Activated CD4-positive, alpha-beta T cell treated with anti-CD3 and anti-CD28 coated beads for 36 hours (primary cell): ENCODE data around the gene MEOX1. TPM values are rescaled to one million over a fixed set of nuclear protein-coding genes. Genes with fewer than 3 reads are reported as not detected.
A peak's percentile ranks its signal among the peaks of the same experiment; 100 is the strongest.

ENCODE experiments used
- ATAC-seq: fragments of 200-7000 bp; cut with Tn5 transposase; one replicate; pipeline ENCODE4 v1.10.0; 2021; ENCODE audit warnings: mild to moderate bottlenecking, moderate library complexity
- CTCF ChIA-PET: fragments of 350-600 bp; sonication (Branson Sonifier 250); formaldehyde crosslinking; loops from one replicate; lab custom pipeline; 2021; ENCODE audit warnings: antibody characterized with exemption; lab: Charles Lee
- POLR2A ChIA-PET: fragments of 350-600 bp; sonication (Branson Sonifier 250); formaldehyde crosslinking; loops from one replicate; lab custom pipeline; 2021; ENCODE audit warnings: antibody characterized with exemption, inconsistent platforms; lab: Charles Lee
- DNase-seq: peaks from one replicate; pipeline ENCODE4 v3.0.0-alpha.2; 2020
- H3K27ac Mint-ChIP-seq: one replicate; pipeline ENCODE4 v1.8.0; 2021; ENCODE audit warnings: mixed read lengths
- H3K27me3 Mint-ChIP-seq: one replicate; pipeline ENCODE4 v1.8.0; 2021; ENCODE audit warnings: mixed read lengths
- H3K36me3 Mint-ChIP-seq: one replicate; pipeline ENCODE4 v1.8.0; 2021; ENCODE audit warnings: low read depth, mixed read lengths
- H3K4me1 Mint-ChIP-seq: one replicate; pipeline ENCODE4 v1.8.0; 2021; ENCODE audit warnings: mixed read lengths
- H3K4me3 Mint-ChIP-seq: one replicate; pipeline ENCODE4 v1.8.0; 2021; ENCODE audit warnings: mild to moderate bottlenecking, moderate library complexity, mixed read lengths
- H3K9me3 Mint-ChIP-seq: one replicate; pipeline ENCODE4 v1.8.0; 2021; ENCODE audit warnings: low read depth, mixed read lengths
- intact Hi-C, 2 experiments: fragments of 100-400 bp; cut with DNase I in 1 of 2; cut with micrococcal nuclease in 1 of 2; formaldehyde crosslinking; loops; one replicate each; pipeline versions ENCODE4 v1.14.2 to v1.15.1; 2022 to 2024; cut with DNase I, micrococcal nuclease
- total RNA-seq, 2 experiments: library from RNA; stranded (reverse); gene quantifications; one replicate each; pipeline ENCODE4 v1.2.3, GENCODE V29; 2021

The MEOX1 gene
- total RNA-seq, 2 experiments from 2014 or later, result 0.34 to 0.65 TPM

DNA sequence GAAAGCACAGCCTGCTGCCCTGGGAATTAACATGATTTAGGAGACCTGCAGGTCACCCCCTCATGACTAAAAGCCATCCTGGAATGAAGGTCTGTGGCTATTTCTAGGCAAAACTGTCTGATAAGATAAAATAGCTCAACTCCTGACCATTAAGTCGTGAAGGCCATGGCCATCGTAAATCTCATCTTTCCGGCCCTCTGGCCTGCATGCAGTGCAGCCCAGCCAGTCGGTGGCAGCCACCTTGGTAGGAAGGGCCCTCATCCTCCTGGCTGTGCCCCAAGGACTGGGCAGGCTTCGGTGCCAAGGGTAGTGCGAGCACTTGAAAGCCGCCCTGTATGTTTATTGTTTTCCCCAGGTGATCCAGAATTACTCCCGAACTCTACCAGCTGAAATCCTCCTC is 18.2 kb upstream of the MEOX1 start:
- H3K4me3 Mint-ChIP-seq, result no peak overlapping the region
- intact Hi-C loops, result no loop called here
- POLR2A ChIA-PET, result no interaction called here
- CTCF ChIA-PET, result interaction anchor here (1.2 to 2.1 kb wide), 4 partner anchors 15 to 87 kb away, joined by 4 to 7 read pairs (median 4); no protein-coding TSS in a partner anchor
- no peak overlapping the region for H3K27ac Mint-ChIP-seq
- ATAC-seq (no peak), DNase-seq (no peak)
- peaks cover 4% of the 10 kb centered on the region for H3K27me3 Mint-ChIP-seq
- peaks cover 5% of the 10 kb centered on the region for H3K4me1 Mint-ChIP-seq
- no peaks in the 10 kb centered on the region for H3K36me3 Mint-ChIP-seq
- no peaks in the 10 kb centered on the region for H3K9me3 Mint-ChIP-seq

DNA sequence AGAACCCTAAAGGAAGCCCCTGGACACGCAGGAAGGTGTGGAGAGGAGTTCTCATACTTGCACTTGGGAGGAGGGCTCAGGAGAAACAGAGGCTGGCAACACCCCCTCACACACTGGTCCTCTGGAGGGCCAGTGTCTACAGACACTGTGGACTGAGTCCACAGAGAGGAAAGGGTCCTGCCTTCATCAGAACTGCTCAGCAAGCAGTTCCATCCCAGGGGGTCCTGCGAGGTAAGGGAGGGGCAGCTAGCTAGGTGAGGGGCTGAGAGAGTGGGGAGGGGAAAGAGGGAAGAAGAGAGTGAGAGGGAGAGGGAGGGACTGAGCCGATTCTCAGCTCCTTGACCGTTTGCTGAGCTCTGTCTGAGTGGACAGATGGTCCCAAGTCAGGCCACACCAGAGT is 17.7 kb upstream of the MEOX1 start:
- Mint-ChIP-seq H3K27me3 (peaks cover 4% of the 10 kb centered on the region), H3K4me3 (no peak overlapping the region), H3K9me3 (no peaks in the 10 kb centered on the region), H3K36me3 (no peaks in the 10 kb centered on the region), H3K27ac (no peak overlapping the region), H3K4me1 (peaks cover 5% of the 10 kb centered on the region)
- ChIA-PET CTCF (interaction anchor here (1.2 to 2.1 kb wide), 4 partner anchors 15 to 87 kb away, joined by 4 to 7 read pairs (median 4); no protein-coding TSS in a partner anchor), POLR2A (no interaction called here)
- no peak for DNase-seq
- intact Hi-C loops, result no loop called here
- no peak for ATAC-seq

DNA sequence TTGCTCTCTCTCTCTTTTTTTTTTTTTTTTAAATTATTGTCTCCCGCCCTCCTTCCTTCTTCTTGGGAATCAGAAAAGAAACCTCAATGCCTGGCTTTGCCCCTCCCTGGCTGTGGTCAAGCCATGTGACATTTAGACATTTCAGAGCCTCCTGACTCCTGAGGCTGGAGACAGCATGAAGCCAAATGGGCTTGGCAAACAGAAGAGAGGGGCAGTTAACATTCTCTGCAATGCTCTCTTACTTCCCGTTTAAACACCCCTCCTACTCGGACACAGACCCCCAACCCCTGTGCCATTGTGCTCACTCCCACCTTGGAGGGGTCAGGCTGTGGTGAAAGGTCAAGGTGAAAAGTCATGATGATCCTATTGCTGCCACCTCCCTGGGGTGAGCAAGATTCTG is 14.7 kb upstream of the MEOX1 start:
- Mint-ChIP-seq H3K9me3 (no peaks in the 10 kb centered on the region), H3K4me3 (no peak overlapping the region), H3K4me1 (peaks cover 5% of the 10 kb centered on the region), H3K27ac (no peak overlapping the region), H3K36me3 (no peaks in the 10 kb centered on the region), H3K27me3 (peaks cover 7% of the 10 kb centered on the region)
- ATAC-seq (no peak), DNase-seq (no peak)
- intact Hi-C loops, result no loop called here
- ChIA-PET CTCF (interaction anchor here (0.5 to 1.4 kb wide), 4 partner anchors 18 to 263 kb away, joined by 3 to 4 read pairs (median 4); no protein-coding TSS in a partner anchor), POLR2A (no interaction called here)

DNA sequence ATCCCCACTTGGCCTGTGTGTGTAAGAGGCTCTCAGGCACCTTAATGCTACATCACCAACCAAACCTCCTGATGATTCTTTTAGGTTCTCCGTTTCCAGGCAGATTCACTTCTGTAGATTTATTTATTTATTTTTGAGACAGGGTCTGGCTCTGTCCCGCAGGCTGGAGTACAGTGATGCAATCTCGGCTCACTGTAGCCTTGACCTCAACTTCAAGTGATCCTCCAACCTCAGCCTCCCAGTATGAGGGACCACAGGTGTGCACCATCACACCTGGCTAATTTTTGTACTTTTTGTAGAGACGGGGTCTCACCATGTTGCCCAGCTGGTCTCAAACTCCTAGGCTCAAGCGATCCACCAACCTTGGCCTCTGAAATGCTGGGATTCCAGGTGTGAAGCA is 12.7 kb upstream of the MEOX1 start:
- Mint-ChIP-seq H3K4me1 (peaks cover 8% of the 10 kb centered on the region), H3K9me3 (no peaks in the 10 kb centered on the region), H3K36me3 (no peaks in the 10 kb centered on the region), H3K27me3 (peaks cover 5% of the 10 kb centered on the region), H3K27ac (no peak overlapping the region), H3K4me3 (no peak overlapping the region)
- intact Hi-C loops, result no loop called here
- DNase-seq, result no peak
- CTCF ChIA-PET, result interaction anchor here (0.6 to 1.9 kb wide), 25 partner anchors 9 to 190 kb away, joined by 3 to 9 read pairs (median 4); partner anchors contain the start of gene DHX8
- POLR2A ChIA-PET, result no interaction called here
- ATAC-seq, result no peak

DNA sequence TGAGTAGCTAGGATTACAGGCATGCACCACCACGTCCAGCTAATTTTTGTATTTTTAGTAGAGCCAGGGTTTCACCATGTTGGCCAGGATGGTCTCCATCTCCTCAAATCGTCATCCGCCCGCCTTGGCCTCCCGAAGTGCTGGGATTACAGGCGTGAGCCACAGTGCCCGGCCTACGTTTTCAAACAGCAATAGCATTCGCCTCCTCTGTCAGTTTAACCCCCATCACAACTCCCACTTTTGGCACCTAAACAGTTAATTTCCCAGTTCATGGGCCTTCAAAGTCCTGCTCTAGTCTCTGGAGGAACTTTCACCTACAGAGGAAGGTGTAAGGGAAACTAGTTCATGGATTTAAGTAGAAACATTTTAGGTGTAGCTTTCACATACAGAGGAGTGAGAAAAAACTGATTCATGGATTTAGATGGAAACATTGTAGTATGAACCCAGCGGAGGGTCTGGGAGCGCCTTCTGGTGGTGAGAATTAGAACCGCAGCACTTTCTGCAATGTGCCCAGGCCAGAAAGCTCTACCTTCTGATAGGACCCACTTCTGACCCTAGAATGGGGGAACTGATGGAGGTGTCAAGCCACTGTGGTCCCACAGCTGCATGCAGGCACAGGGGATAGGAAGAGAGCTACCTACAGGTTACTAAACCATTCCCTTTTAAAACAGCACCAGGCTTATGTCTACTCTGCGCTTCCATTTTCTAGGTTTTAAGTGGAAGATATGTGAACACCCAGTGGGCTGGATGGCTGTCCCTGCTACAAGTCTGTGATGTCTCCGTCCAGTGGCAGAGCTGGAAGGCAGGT is 12.0 kb upstream of the MEOX1 start:
- CTCF ChIA-PET, result interaction anchor here (0.6 to 1.9 kb wide), 36 partner anchors 8 to 226 kb away, joined by 3 to 9 read pairs (median 3); partner anchors contain the start of gene DHX8
- intact Hi-C loops, result loop anchor here (1.0 kb wide), 1 partner anchor 97 kb away; no protein-coding TSS in a partner anchor
- ATAC-seq, result peak; percentile 73
- no peaks in the 10 kb centered on the region for H3K9me3 Mint-ChIP-seq
- peaks cover 8% of the 10 kb centered on the region for H3K4me1 Mint-ChIP-seq
- DNase-seq, result peak; percentile 86
- no peak overlapping the region for H3K27ac Mint-ChIP-seq
- no peak overlapping the region for H3K4me3 Mint-ChIP-seq
- H3K36me3 Mint-ChIP-seq, result no peaks in the 10 kb centered on the region
- peaks cover 3% of the 10 kb centered on the region for H3K27me3 Mint-ChIP-seq
- POLR2A ChIA-PET, result no interaction called here

DNA sequence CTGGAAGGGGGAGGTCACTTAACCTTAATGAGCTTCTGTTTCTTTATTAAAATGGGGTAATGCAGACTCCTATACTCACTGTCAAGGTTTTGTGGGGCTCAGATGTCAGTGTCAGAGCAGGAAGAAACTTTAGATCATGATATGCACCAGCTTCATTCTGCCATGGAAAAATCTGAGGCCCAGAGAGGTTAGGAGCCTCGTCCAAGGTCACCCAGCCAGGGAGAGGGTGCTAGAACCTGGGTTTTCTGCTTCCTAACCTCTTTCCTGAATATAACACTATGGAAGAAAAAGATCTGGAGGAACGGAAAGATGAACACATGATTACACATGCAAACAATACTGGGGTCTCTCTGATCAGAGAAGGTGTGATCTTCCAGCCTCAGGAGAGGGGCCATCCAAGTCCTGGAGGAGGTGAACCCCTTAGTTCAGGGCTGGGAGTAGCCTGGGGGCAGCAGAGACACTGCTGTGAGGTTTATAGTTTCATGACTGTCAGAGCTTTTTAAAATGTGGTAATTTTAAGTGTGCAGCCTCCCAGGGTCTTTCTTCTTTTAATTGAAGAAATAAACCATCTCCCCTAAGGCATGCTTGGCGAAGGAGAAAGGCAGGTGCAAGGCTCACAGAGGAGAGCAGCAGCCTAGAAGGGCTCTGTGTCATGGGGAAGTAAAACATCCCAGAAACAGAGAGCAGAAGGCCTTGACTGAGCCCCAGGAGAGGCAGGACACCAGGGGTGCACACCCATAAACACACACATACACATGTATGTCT is 10.2 kb upstream of the MEOX1 start:
- no peaks in the 10 kb centered on the region for H3K9me3 Mint-ChIP-seq
- intact Hi-C loops, result no loop called here
- H3K36me3 Mint-ChIP-seq, result no peaks in the 10 kb centered on the region
- ATAC-seq, result no peak
- H3K27me3 Mint-ChIP-seq, result peaks cover 3% of the 10 kb centered on the region
- peaks cover 5% of the 10 kb centered on the region for H3K4me1 Mint-ChIP-seq
- no peak overlapping the region for H3K27ac Mint-ChIP-seq
- POLR2A ChIA-PET, result no interaction called here
- DNase-seq, result no peak
- no peak overlapping the region for H3K4me3 Mint-ChIP-seq
- CTCF ChIA-PET, result interaction anchor here (0.6 to 1.6 kb wide), 4 partner anchors 18 to 81 kb away, joined by 3 to 6 read pairs (median 4); no protein-coding TSS in a partner anchor

DNA sequence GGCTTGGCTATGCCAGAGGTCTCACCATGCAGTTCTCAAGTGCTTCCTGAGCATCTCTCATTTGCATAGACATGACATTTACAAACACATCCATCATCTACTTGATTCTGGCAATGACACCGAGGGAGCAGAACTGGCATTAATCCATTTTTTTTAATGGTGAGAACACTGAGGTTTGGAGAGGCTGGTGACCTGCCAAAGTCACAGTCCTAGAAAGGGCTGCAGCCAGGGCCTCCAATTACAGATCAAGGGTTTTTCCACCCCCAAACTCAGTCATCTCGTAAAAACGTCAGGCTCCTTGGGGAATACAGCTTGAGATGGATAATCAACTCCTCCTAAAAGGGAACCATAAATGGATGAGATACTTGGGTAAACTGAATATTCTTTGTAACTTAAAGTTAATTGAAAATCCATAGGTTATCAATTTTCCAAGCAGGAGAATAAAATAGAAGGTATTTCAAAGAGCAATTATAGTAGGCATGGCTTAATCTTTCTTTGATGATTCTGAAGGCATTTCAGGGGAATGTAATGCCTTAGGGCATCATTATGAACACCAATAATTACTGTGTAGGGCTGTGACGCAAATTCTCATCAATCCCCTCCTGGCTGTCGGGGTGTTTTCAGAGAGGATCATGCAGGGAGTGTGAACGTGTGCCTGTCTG is 9.4 kb upstream of the MEOX1 start:
- no peak for ATAC-seq

DNA sequence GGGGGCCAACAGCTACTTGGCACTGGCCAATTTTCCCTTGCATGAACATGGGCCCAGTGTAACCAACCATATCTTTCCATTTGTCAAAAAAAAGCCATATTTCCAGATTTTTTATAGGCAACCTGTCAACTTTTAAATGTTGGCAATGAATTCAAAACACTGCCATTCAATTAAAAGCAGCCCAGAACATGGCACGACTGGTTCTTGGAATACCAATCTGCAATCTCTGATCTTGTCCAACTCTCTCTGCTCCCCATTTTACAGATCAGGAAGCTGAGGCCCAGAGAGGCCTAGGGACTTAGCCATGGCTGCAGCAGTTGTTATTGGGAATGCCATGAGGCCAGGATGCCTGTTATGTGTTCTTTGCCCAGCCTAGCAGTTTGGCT is 8.9 kb upstream of the MEOX1 start:
- Mint-ChIP-seq H3K27ac (no peak overlapping the region), H3K4me3 (no peak overlapping the region), H3K27me3 (peaks cover 3% of the 10 kb centered on the region), H3K9me3 (no peaks in the 10 kb centered on the region), H3K36me3 (no peaks in the 10 kb centered on the region), H3K4me1 (peaks cover 5% of the 10 kb centered on the region)
- POLR2A ChIA-PET, result no interaction called here
- no peak for DNase-seq
- no peak for ATAC-seq
- CTCF ChIA-PET, result interaction anchor here (1.0 to 1.4 kb wide), 3 partner anchors 12 to 90 kb away, joined by 3 to 4 read pairs (median 3); no protein-coding TSS in a partner anchor
- intact Hi-C loops, result no loop called here

More for the DNA sequence above, 9.4 kb upstream of the MEOX1 start:
- ChIA-PET POLR2A (no interaction called here), CTCF (interaction anchor here (1.3 to 1.4 kb wide), 2 partner anchors 22 kb away, joined by 3 read pairs; no protein-coding TSS in a partner anchor)
- Mint-ChIP-seq H3K4me3 (no peak overlapping the region), H3K27me3 (peaks cover 3% of the 10 kb centered on the region), H3K27ac (no peak overlapping the region), H3K9me3 (no peaks in the 10 kb centered on the region), H3K4me1 (peaks cover 5% of the 10 kb centered on the region), H3K36me3 (no peaks in the 10 kb centered on the region)
- intact Hi-C loops, result no loop called here
- DNase-seq, result no peak

DNA sequence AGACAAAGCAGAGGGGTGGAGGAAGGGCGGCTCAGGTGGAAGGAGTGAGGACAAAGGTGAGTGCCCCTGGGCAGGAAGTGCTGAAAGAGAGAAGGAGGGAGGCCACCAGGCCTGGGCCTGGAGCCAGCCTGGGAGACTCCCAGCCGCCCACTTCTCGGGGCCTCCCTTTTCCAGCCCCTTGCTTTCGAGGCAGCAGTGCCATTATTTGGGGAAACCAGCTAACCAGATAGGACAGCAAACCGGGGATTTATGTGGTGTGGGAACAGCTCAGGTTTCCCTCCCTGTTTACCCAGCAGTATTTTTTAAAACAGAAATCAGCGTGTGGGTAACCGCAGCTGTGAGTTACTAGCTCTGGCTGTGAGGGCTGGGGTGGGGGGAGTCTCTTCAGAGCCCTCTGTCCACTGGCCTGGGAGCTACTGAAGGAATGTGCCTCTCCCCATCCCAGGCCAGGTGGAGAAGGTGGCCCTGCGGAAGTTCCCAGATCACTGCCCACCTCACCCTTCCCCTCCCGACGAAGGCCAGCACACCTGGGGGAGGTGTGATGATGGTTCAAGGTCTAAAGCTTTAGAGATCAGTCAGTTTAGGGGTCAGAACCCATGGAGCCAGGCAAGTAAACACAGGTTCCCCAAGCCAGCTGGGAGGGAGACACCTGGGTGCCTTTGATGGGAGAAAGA is 8.4 kb upstream of the MEOX1 start:
- Mint-ChIP-seq H3K4me1 (peaks cover 5% of the 10 kb centered on the region), H3K4me3 (no peak overlapping the region), H3K27ac (no peak overlapping the region), H3K36me3 (no peaks in the 10 kb centered on the region), H3K9me3 (no peaks in the 10 kb centered on the region), H3K27me3 (peaks cover 3% of the 10 kb centered on the region)
- CTCF ChIA-PET, result interaction anchor here (0.6 to 1.4 kb wide), 4 partner anchors 11 to 100 kb away, joined by 3 to 4 read pairs (median 3); no protein-coding TSS in a partner anchor
- DNase-seq (no peak), ATAC-seq (no peak)
- intact Hi-C loops, result no loop called here
- POLR2A ChIA-PET, result no interaction called here

DNA sequence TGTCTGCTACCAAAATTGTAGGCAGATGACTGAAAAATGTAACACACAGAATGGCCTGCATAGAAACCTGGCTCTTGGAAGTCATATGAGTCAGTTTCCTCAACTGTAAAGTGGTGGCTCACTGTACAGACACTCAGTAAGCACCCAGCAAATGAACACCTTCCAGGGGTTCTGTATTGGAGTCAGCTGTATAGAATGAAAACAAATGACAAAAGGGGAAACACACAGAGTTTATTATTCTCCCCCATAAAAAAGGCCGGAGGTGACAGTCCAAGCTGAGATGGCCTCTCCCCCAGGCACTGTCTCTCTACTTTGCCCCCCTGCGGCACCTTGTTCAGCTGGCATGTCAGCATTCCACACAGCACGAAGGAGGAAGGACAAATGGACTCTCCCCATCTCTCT is 6.2 kb upstream of the MEOX1 start:
- CTCF ChIA-PET, result interaction anchor here (1.0 to 5.1 kb wide), 3 partner anchors 60 to 98 kb away, joined by 4 to 26 read pairs (median 4); no protein-coding TSS in a partner anchor
- POLR2A ChIA-PET, result no interaction called here
- peaks cover 3% of the 10 kb centered on the region for H3K27me3 Mint-ChIP-seq
- intact Hi-C loops, result no loop called here
- peaks cover 7% of the 10 kb centered on the region for H3K4me1 Mint-ChIP-seq
- DNase-seq (no peak), ATAC-seq (peak; percentile 98)
- no peak overlapping the region for H3K27ac Mint-ChIP-seq
- H3K4me3 Mint-ChIP-seq, result no peak overlapping the region
- no peaks in the 10 kb centered on the region for H3K36me3 Mint-ChIP-seq
- no peaks in the 10 kb centered on the region for H3K9me3 Mint-ChIP-seq
